K562 (cell line): Measurements from ENCODE around the gene ZNF202. TPM values are rescaled to one million over a fixed set of nuclear protein-coding genes. Genes with fewer than 3 reads are reported as not detected.
A peak's percentile ranks its signal among the peaks of the same experiment; 100 is the strongest.

Experiments
- BHLHE40 ChIP-seq: IDR thresholded peaks from 2 replicates; pipeline ENCODE4 v1.6.1; 2011; ENCODE audit warnings: low read length, improper control_type of control experiment
- CREM ChIP-seq: IDR thresholded peaks from 2 replicates; pipeline ENCODE4 v1.6.1; 2014; ENCODE audit warnings: antibody characterized with exemption, low read depth
- DNMT1 ChIP-seq: fragments of 450-650 bp; IDR thresholded peaks from 2 replicates; pipeline ENCODE4 v1.6.1; 2016; ENCODE audit warnings: antibody characterized with exemption, mild to moderate bottlenecking
- ELF4 ChIP-seq: fragments of 450-650 bp; formaldehyde crosslinking; IDR thresholded peaks from 2 replicates; pipeline ENCODE4 v1.4.0; 2022; ENCODE audit warnings: missing genetic modification characterization
- GABPA ChIP-seq: fragments of 200-800 bp; sonication (Bioruptor generic); conservative IDR thresholded peaks from 2 replicates; pipeline ENCODE4 v1.6.1; 2016; ENCODE audit warnings: low read depth, missing genetic modification characterization, missing compliant biosample characterization
- HNRNPK ChIP-seq: fragments of 200-400 bp; formaldehyde crosslinking; IDR thresholded peaks from one replicate; pipeline ENCODE4 v1.6.1; 2018; ENCODE audit warnings: mild to moderate bottlenecking, low read depth, low read length; ENCODE audit not compliant: poor library complexity, severe bottlenecking
- HSF4 ChIP-seq: fragments of 250-450 bp; sonication (Bioruptor Pico); IDR thresholded peaks from 2 replicates; pipeline ENCODE4 v2.1.2; 2022; ENCODE audit warnings: mild to moderate bottlenecking, moderate library complexity, borderline replicate concordance
- NFIC ChIP-seq: fragments of 450-650 bp; IDR thresholded peaks from 2 replicates; pipeline ENCODE4 v1.6.1; 2017; ENCODE audit warnings: mild to moderate bottlenecking, inconsistent platforms
- NRF1 ChIP-seq, 2 experiments: fragments of 450-650 bp; IDR thresholded peaks in 1 of 2; conservative IDR thresholded peaks in 1 of 2; 2 replicates each; pipeline ENCODE4 v1.6.1; 2014; ENCODE audit warnings: mild to moderate bottlenecking in 2 of 2
- POLR2A ChIP-seq: fragments of 450-650 bp; conservative IDR thresholded peaks from 2 replicates; pipeline ENCODE4 v1.6.1; 2016
- RFX1 ChIP-seq: fragments of 450-650 bp; IDR thresholded peaks from 2 replicates; pipeline ENCODE4 v1.6.1; 2016; ENCODE audit warnings: mild to moderate bottlenecking, moderate library complexity
- SMARCB1 ChIP-seq: IDR thresholded peaks from 2 replicates; pipeline ENCODE4 v1.6.1; 2011; ENCODE audit warnings: improper control_type of control experiment, low read depth; ENCODE audit not compliant: insufficient read length
- THRA ChIP-seq: fragments of 450-650 bp; IDR thresholded peaks from 2 replicates; pipeline ENCODE4 v1.6.1; 2017; ENCODE audit warnings: mild to moderate bottlenecking, moderate library complexity
- XRCC4 ChIP-seq: IDR thresholded peaks from one replicate; pipeline ENCODE4 v1.6.1; 2011; ENCODE audit not compliant: insufficient read depth, insufficient read length; ENCODE audit errors: extremely low read depth
- polyA plus RNA-seq, 8 experiments: library from polyadenylated mRNA; depleted of rRNA in 4 of 8; stranded (reverse) in 5 of 8; unstranded in 3 of 8; fragments of >200 nt; fragmentation: Nextera tagmentation in 2 of 8; fragmentation: Illumina TruSeq in 1 of 8; extraction: Ambion mirVana in 2 of 8; extraction: Trizol in 1 of 8; gene quantifications; 2 replicates each; pipeline versions ENCODE4 v1.2.1 to v1.2.3, GENCODE V29; 2011 to 2014; ENCODE audit warnings: inconsistent platforms in 1 of 8, missing spikeins in 1 of 8
- total RNA-seq, 7 experiments: library from RNA; depleted of rRNA in 6 of 7; stranded (reverse); fragments of >200 nt in 6 of 7; fragmentation: Illumina TruSeq in 2 of 7; extraction: Trizol in 2 of 7; gene quantifications; 2 replicates each; pipeline versions ENCODE4 v1.2.1 to v1.2.3, GENCODE V29; 2011 to 2021; ENCODE audit warnings: low replicate concordance in 1 of 7
- TF ChIP-seq, protein P1 (sequence below): sonication (generic); formaldehyde crosslinking; IDR thresholded peaks from 2 replicates; pipeline ENCODE4 v1.8.1; 2023; ENCODE audit warnings: mild to moderate bottlenecking, missing genetic modification reagents
- TF ChIP-seq, protein P2 (sequence below): fragments of 450-650 bp; IDR thresholded peaks from 2 replicates; pipeline ENCODE4 v1.7.1; 2018; ENCODE audit warnings: mild to moderate bottlenecking, low read depth; ENCODE audit not compliant: partially characterized antibody
- TF ChIP-seq, protein P3 (sequence below), 2 experiments: fragments of 450-650 bp; IDR thresholded peaks; 2 replicates each; pipeline ENCODE4 v1.6.1; 2016

ZNF202 gene
- total and polyA plus RNA-seq, 9 of the 15 experiments (the other 6 are each of a cell fraction or from before 2014, with no cell fraction given): 2.3 to 18.7 (median 12.7) TPM

DNA sequence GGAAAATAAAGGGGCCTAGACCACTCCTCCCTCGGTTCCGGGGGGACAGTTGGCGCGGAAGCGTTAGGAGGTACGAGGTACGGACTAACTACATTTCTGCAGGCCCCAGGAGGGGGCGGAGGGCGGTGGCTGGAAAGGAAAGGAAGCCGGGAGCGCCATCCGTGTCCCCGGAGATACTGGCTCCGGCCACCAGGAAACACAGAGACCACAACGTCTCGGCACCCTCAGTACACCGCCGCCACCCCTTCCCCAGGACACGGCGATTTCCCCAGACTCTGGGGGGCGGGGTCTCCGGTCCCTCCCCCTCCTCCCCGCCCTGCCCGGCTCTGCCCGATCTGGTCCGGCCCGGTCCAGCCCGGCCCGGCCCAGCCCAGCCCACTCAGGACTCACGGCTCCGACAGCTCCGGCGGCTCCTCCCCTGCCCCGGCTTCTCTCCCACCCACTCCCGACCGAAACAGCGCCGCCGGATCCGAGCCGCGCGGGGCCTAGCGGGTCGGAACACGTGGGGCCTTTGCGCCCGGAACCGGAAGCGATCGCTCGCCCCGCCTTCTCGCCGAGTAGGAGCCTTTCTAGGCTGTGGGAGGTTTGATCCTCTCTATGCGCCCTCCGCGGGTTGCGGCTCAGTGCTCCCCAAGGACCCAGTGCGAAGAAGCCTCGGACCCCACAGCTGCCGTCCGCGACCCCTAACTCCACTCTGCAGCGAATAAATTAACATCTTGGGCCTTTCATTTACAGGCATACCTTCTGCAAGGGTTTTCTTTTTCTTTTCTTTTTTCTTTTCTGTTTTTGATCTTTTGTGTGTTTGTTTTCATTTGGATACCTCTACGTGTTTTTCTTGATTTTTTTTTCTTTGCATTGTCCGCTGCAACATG lies at the start of gene ZNF202 (continued):
- TF ChIP-seq, protein P1, sequence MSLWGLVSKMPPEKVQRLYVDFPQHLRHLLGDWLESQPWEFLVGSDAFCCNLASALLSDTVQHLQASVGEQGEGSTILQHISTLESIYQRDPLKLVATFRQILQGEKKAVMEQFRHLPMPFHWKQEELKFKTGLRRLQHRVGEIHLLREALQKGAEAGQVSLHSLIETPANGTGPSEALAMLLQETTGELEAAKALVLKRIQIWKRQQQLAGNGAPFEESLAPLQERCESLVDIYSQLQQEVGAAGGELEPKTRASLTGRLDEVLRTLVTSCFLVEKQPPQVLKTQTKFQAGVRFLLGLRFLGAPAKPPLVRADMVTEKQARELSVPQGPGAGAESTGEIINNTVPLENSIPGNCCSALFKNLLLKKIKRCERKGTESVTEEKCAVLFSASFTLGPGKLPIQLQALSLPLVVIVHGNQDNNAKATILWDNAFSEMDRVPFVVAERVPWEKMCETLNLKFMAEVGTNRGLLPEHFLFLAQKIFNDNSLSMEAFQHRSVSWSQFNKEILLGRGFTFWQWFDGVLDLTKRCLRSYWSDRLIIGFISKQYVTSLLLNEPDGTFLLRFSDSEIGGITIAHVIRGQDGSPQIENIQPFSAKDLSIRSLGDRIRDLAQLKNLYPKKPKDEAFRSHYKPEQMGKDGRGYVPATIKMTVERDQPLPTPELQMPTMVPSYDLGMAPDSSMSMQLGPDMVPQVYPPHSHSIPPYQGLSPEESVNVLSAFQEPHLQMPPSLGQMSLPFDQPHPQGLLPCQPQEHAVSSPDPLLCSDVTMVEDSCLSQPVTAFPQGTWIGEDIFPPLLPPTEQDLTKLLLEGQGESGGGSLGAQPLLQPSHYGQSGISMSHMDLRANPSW (CRISPR knock-in tag): no peak
- TF ChIP-seq THRA: no peak
- no peak for TF ChIP-seq XRCC4
- 0 out of 2 replicates have a peak, but pooled peaks have one; percentile 11 for TF ChIP-seq BHLHE40
- TF ChIP-seq, protein P2, sequence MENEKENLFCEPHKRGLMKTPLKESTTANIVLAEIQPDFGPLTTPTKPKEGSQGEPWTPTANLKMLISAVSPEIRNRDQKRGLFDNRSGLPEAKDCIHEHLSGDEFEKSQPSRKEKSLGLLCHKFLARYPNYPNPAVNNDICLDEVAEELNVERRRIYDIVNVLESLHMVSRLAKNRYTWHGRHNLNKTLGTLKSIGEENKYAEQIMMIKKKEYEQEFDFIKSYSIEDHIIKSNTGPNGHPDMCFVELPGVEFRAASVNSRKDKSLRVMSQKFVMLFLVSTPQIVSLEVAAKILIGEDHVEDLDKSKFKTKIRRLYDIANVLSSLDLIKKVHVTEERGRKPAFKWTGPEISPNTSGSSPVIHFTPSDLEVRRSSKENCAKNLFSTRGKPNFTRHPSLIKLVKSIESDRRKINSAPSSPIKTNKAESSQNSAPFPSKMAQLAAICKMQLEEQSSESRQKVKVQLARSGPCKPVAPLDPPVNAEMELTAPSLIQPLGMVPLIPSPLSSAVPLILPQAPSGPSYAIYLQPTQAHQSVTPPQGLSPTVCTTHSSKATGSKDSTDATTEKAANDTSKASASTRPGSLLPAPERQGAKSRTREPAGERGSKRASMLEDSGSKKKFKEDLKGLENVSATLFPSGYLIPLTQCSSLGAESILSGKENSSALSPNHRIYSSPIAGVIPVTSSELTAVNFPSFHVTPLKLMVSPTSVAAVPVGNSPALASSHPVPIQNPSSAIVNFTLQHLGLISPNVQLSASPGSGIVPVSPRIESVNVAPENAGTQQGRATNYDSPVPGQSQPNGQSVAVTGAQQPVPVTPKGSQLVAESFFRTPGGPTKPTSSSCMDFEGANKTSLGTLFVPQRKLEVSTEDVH: peak; percentile 72
- no peak for TF ChIP-seq HNRNPK
- TF ChIP-seq RFX1: no peak
- TF ChIP-seq DNMT1: no peak
- TF ChIP-seq NFIC: no peak
- TF ChIP-seq POLR2A: peak; percentile 86
- TF ChIP-seq HSF4 (CRISPR knock-in tag): no peak
- TF ChIP-seq SMARCB1: no peak
- peak; percentile 31 to 41; a peak in 3 of 4 replicates for TF ChIP-seq NRF1 (conservative IDR thresholded peaks at IDR 0.05 in 1 of 2, IDR thresholded peaks at IDR 0.05 in 1 of 2)
- TF ChIP-seq GABPA (tag): peak; percentile 98
- peak; percentile 59 for TF ChIP-seq CREM
- TF ChIP-seq ELF4 (CRISPR knock-in tag): no peak
- TF ChIP-seq, protein P3, sequence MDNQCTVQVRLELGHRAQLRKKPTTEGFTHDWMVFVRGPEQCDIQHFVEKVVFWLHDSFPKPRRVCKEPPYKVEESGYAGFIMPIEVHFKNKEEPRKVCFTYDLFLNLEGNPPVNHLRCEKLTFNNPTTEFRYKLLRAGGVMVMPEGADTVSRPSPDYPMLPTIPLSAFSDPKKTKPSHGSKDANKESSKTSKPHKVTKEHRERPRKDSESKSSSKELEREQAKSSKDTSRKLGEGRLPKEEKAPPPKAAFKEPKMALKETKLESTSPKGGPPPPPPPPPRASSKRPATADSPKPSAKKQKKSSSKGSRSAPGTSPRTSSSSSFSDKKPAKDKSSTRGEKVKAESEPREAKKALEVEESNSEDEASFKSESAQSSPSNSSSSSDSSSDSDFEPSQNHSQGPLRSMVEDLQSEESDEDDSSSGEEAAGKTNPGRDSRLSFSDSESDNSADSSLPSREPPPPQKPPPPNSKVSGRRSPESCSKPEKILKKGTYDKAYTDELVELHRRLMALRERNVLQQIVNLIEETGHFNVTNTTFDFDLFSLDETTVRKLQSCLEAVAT (IDR thresholded peaks at IDR 0.05): 0 out of 4 replicates have a peak, but pooled peaks of 1 of the 2 experiments have one; percentile 19
